ENCODE results near the gene SPRED2. TPM values are rescaled to one million over a fixed set of nuclear protein-coding genes. Genes with fewer than 3 reads are reported as not detected.

SPRED2 gene
- total RNA-seq, 4 donors from 2014 or later: 12.5 to 21.2 (median 13.8) TPM

DNA sequence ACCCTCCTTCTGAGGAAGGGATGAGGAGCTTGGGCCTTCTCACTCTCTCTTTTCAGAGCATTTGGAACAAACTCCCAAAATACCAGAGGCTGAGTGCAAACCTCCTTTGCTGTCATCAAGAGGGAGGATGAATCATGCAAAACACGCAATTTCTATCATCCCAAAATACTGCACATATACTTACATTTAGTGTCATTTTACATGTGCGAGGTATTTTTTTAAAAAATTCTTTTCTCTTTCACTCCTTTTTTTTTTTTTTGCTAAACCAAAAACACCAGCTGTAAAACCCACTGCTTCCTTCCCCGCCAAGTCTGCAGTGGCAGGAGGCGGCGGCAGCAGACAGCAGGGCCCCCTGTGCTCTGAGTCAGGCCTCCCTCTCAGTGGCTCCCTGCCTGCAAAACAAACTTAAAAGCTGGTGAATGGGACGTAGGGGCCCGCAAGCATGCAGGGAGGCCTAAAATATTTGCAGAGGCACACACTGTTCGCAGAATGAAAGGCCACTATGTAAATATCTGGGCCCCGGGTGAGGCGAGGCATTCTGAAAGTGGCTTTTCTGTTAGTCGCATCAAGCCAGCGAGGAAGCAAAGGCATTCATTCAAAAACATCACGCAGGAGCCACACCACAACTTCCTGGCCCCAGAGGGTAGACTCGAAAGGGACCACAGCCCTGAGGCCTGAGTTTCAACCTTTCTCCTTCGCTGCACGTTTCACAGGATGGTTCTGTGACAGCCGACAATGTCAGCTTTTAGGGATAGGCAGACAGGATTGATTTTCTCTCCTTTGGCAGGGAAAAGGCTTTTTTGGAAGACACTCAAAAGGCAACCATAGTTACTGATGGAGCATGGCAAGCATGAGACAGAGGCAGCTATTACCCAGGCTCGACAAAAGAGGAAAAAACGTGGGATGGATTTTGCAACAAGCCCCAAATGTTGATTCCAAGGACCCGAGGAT is 131.4 kb downstream of the SPRED2 start:
- peak; percentile 41 for ATAC-seq
- TF ChIP-seq POLR2AphosphoS5 (IDR thresholded peaks at IDR 0.05): peak; percentile 39
- TF ChIP-seq POLR2A (IDR thresholded peaks at IDR 0.05): no peak
- peak overlapping the region in 1 of 2 donors; percentile 2 for H3K4me3 ChIP-seq

DNA sequence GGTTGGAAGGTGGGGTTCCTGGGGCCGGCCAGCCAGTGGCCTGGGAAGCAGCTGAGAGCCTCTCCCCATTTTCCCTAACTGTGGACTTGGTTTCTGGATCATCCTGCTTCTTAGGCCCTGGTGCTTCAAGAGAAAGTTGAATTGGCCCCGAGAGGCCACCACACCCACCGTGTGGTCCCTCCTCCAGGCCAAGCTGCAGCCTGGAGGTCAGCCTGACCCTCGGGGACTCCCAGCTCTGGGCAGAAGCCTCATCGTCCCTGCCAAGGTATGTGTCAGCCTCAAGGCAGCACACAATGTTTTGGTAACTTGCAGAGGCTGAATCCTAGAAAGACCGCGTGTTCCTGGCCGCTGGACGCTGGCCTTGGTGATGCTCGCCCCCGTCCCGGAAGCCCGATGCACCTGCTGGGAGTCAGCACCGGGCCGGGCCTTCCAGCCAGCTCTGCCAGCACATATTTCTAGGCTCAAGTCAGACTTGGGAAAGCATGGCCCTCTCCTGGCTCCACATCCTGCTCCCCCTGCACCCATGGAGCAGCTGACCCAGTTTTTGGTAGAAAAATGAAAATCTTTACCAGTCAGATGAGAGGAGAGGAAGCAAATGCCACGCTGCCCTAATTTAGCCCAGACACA is 132.2 kb downstream of the SPRED2 start:
- no peak overlapping the region for H3K4me3 ChIP-seq
- TF ChIP-seq POLR2AphosphoS5 (IDR thresholded peaks at IDR 0.05) (peak; percentile 98), POLR2A (IDR thresholded peaks at IDR 0.05) (no peak)
- 29 to 60% methylated on average over 2 of the region's 16 CpGs for WGBS, 2 donors (ENCODE audit: low coverage in 1 of 2)
- H3K36me3 ChIP-seq: no peaks in the 10 kb centered on the region
- H3K9me3 ChIP-seq: no peaks in the 10 kb centered on the region
- H3K27me3 ChIP-seq: no peaks in the 10 kb centered on the region
- H3K27ac ChIP-seq: peak overlapping the region in 3 of 4 donors; percentile 74 to 84 (median 77)
- peak; percentile 94 for ATAC-seq
- H3K4me1 ChIP-seq: peaks cover 0 to 38% (median 24%) of the 10 kb centered on the region in 3 donors

More for the DNA sequence above, 131.4 kb downstream of the SPRED2 start:
- no peaks in the 10 kb centered on the region for H3K36me3 ChIP-seq
- H3K9me3 ChIP-seq: no peaks in the 10 kb centered on the region
- H3K27ac ChIP-seq: peak overlapping the region; percentile 5 to 84 (median 76)
- H3K27me3 ChIP-seq: no peaks in the 10 kb centered on the region
- WGBS, 2 donors (ENCODE audit: low coverage in 1 of 2): 11 to 42% methylated on average over 7 to 12 of the region's 20 CpGs
- peaks cover 0 to 38% (median 24%) of the 10 kb centered on the region in 3 donors for H3K4me1 ChIP-seq

DNA sequence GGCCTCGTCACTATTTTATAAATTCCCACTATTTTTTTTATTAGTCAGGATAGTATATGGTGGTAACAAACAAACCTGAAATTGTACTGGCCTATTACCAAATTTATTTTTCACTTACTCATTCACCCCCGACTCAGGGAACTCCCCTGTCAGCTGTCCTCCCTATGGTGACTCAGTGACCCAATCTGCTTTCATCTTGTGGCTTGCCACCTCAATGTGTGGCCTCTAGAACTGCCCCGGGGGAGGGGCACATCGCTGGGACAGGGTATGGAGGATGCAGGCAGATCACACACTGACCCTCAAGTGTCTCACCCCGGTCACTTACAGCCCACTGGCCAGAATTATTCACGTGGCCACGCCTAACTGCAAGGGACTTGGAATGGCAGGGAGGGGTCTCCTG is 133.2 kb downstream of the SPRED2 start:
- WGBS, 2 donors (ENCODE audit: low coverage in 1 of 2): 86 to 100% methylated on average over 1 to 4 of the region's 7 CpGs
- H3K4me1 ChIP-seq: peaks cover 0 to 38% (median 24%) of the 10 kb centered on the region in 3 donors
- TF ChIP-seq EP300 (IDR thresholded peaks at IDR 0.05) (no peak), POLR2AphosphoS5 (IDR thresholded peaks at IDR 0.05) (no peak), POLR2A (IDR thresholded peaks at IDR 0.05) (no peak)
- TF ChIP-seq, protein P1, sequence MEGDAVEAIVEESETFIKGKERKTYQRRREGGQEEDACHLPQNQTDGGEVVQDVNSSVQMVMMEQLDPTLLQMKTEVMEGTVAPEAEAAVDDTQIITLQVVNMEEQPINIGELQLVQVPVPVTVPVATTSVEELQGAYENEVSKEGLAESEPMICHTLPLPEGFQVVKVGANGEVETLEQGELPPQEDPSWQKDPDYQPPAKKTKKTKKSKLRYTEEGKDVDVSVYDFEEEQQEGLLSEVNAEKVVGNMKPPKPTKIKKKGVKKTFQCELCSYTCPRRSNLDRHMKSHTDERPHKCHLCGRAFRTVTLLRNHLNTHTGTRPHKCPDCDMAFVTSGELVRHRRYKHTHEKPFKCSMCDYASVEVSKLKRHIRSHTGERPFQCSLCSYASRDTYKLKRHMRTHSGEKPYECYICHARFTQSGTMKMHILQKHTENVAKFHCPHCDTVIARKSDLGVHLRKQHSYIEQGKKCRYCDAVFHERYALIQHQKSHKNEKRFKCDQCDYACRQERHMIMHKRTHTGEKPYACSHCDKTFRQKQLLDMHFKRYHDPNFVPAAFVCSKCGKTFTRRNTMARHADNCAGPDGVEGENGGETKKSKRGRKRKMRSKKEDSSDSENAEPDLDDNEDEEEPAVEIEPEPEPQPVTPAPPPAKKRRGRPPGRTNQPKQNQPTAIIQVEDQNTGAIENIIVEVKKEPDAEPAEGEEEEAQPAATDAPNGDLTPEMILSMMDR (IDR thresholded peaks at IDR 0.05): no peak

DNA sequence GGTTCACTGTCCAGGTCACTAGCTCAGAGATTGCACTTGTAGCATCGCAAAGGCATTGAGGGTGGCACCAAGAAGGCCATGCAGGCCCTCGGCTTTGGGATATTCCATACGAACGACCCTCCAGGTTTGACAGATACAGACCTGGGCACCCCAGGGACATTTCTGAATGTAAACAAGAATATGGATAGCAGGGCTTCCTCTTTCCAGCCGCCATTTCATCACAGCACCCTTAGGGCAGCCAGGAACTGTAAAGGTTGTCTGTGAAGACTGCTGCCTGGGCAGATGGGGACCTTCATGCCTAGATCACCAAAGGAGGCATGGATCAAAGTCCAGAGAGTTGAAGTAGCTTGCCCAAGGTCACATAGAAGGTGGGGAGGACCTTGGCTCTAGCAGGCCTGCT is 134.3 kb downstream of the SPRED2 start:
- Histone ChIP-seq H3K27ac (no peak overlapping the region), H3K4me3 (no peak overlapping the region), H3K9me3 (no peaks in the 10 kb centered on the region), H3K4me1 (peaks cover 0 to 42% (median 24%) of the 10 kb centered on the region in 3 donors), H3K27me3 (no peaks in the 10 kb centered on the region), H3K36me3 (no peaks in the 10 kb centered on the region)
- WGBS, 2 donors (ENCODE audit: low coverage in 1 of 2): no CpG with 5 or more reads among the region's 5 CpGs
- TF ChIP-seq POLR2A (IDR thresholded peaks at IDR 0.05) (no peak), EP300 (IDR thresholded peaks at IDR 0.05) (no peak), POLR2AphosphoS5 (IDR thresholded peaks at IDR 0.05) (no peak)
- TF ChIP-seq, protein P1 (IDR thresholded peaks at IDR 0.05): no peak
- ATAC-seq: no peak

More for the DNA sequence above, 133.2 kb downstream of the SPRED2 start:
- no peak overlapping the region for H3K4me3 ChIP-seq
- H3K9me3 ChIP-seq: no peaks in the 10 kb centered on the region
- no peak for ATAC-seq
- no peaks in the 10 kb centered on the region for H3K27me3 ChIP-seq
- no peaks in the 10 kb centered on the region for H3K36me3 ChIP-seq
- H3K27ac ChIP-seq: peak overlapping the region in 3 of 4 donors; percentile 74 to 84 (median 77)

DNA sequence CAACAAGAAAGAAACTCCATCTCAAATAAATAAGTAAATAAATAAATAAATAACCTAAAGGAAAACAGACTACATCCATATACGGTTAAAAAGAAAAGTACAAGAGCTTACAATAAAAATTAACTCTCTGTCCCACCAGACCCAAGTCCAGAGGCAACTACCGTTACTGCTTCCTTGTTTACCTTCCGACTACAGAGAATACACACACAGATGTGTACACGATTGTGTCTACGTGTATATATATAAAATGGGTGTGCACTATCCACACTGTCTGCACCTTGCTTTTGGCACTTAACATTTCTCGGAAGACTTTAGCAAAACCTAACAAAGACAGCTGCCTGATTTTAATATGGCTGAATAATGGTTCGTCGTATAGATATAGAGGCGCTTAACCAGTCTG is 134.9 kb downstream of the SPRED2 start:
- WGBS, 2 donors (ENCODE audit: low coverage in 1 of 2): 90 to 93% methylated on average over 9 of the region's 9 CpGs
- no peak overlapping the region for H3K4me3 ChIP-seq
- no peaks in the 10 kb centered on the region for H3K36me3 ChIP-seq
- no peak for ATAC-seq
- TF ChIP-seq POLR2AphosphoS5 (IDR thresholded peaks at IDR 0.05): no peak
- TF ChIP-seq, protein P1 (IDR thresholded peaks at IDR 0.05): no peak
- TF ChIP-seq EP300 (IDR thresholded peaks at IDR 0.05): no peak
- no peak for TF ChIP-seq POLR2A (IDR thresholded peaks at IDR 0.05)
- H3K27ac ChIP-seq: no peak overlapping the region
- no peaks in the 10 kb centered on the region for H3K27me3 ChIP-seq
- H3K9me3 ChIP-seq: no peaks in the 10 kb centered on the region
- peaks cover 0 to 45% (median 24%) of the 10 kb centered on the region in 3 donors for H3K4me1 ChIP-seq
